Measurements from ENCODE around the gene MYO6.
A peak's percentile ranks its signal among the peaks of the same experiment; 100 is the strongest.

The MYO6 gene

DNA sequence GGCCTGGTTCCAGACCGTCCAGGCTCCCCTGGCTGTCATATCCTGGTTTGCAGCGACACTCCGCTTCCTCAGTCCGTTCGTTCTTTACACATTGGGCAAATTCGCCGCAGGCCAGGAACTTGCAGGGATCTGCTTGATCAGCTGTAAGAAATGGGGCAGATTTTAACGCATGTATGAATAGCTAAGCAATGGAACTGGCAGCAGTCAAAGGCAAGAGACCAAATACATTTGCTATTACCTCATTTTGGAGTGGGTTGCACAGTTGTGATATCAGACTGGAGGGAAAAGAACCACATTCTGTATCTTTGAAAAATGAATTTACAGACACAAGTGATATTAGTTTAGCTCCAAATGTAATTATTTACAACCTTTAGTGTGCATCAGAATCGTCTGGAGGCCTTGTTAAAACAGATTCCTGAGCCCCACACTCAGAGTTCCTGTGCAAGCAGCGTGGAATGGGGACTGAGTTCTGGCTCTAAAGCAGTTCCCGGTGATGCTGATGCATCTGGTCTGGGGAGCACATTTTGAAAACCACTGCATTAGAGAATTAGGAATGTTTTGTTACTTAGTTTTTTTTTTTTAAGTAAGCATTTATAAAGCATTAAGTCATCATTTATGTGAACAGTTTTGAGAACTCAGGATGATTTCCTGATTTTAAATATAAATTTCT, 182.1 kb downstream of the MYO6 start:
- no peak for TF ChIP-seq JUND (IDR thresholded peaks at IDR 0.05; ENCODE audit: low read depth)
- DNase-seq (ENCODE audit: low read depth in 1 of 2, low spot score in 1 of 2): no peak
- in situ Hi-C loops (cut with HindIII; ENCODE audit: low pct_unique_long_range_greater_than_20kb, low sequenced_read_pairs): no loop called here

DNA sequence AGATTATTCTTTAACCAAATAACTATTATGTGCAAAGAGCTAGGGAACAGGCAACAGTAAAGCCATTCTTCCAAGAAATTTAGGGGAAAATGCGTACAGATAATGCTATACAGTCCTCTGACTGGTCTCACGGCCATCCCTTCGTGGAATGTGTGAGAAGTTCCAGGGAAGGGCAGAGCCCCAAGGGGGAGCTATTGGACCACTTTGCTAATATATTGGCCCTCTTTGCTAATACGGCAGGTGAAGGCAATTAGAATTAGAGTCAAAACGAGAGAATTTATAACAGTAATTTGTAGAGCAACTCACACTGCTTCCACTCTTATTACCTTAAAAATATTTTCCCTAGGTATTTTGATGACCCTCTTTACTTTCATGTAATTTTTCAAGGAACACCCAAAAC, 183.0 kb downstream of the MYO6 start:
- TF ChIP-seq JUND (IDR thresholded peaks at IDR 0.05; ENCODE audit: low read depth): no peak
- in situ Hi-C loops (cut with HindIII; ENCODE audit: low pct_unique_long_range_greater_than_20kb, low sequenced_read_pairs): no loop called here
- peak in 1 of 2 experiments; percentile 53 for DNase-seq (ENCODE audit: low read depth in 1 of 2, low spot score in 1 of 2)

DNA sequence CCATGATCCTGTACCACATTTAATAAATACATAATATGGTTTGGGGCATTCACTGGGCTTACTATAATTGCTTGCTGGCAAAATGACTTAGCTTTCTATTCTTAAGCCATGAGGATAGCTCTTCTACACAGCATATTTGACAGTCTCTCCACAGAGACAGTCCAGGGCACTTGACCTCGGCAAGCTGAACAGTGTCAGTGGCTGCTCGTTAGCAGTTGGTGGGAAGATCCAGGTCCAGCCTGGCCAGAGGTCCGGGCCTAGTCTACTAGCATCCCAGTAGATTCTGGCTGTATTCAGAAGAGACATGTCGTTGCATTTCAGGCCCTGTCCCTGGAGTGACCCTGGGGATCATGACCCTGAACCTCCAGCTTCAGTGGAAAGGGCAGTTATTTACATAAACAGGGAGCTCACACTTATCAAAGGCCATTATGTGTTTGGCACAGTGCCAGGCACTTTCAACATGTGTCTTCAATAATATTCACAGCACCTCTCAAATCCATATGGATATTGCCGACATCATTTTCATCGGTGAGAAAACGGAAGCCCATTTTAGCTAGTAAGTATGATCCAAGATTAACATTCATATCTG, 184.4 kb downstream of the MYO6 start:
- in situ Hi-C loops (cut with HindIII; ENCODE audit: low pct_unique_long_range_greater_than_20kb, low sequenced_read_pairs): no loop called here
- no peak for TF ChIP-seq JUND (IDR thresholded peaks at IDR 0.05; ENCODE audit: low read depth)
- DNase-seq (ENCODE audit: low read depth in 1 of 2, low spot score in 1 of 2): no peak

DNA sequence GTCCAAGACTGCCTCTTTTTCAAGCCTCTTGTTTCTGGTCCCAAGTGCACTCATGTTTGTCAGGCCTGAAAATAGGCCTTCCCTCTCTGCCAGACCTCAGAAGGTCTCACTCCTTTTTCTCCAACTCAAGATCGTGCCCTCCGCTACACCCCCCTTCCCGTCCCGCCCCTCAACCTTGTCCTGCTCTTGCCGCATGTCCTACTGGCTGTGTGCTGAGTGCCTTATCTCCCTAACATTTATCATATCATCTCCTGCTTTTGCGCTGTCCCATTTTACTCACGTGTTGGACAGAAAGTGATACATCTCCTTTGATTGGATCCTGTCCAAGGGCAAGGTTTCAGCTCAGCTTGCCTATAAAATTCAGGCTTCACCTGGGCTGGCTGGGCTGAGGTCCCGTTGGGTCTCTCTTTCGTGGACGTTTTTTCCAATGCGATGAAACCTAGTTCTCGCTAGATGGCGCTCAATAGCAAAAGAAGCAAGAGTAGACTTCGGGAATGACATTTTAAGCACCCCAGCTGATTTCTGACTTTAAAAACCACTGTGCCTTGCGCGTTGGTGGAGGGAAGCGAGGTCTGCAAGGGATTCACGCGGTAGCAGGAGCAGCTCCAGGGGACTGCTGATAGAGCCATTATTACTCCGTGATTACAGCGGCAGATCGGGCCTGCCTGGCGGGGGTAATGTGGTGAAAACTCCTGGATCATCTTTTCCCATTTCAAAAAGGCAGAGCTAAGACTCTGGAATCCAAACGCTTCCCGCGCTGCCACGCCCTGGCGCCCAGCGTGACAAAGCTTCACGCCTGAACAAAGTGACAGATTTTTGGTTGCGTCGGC, 185.8 kb downstream of the MYO6 start:
- peak; percentile 64 to 79 for DNase-seq (ENCODE audit: low read depth in 1 of 2, low spot score in 1 of 2)
- TF ChIP-seq JUND (IDR thresholded peaks at IDR 0.05; ENCODE audit: low read depth): no peak
- in situ Hi-C loops (cut with HindIII; ENCODE audit: low pct_unique_long_range_greater_than_20kb, low sequenced_read_pairs): no loop called here

DNA sequence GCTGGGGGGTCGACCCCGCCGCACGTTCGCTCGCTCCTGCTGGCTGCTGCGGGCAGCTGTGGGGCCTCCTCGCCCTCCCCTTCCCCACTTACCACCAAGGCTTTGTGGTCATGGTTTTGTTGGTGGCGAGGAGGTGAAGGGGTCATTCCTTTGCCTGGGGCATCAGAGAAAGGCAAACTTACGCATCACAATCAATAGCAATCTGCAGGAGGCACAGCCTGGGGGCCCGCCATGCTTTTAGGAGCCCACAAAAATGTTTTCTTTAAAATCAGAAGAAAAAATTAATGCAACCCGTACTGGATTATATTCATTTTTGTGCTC, 186.4 kb downstream of the MYO6 start:
- DNase-seq (ENCODE audit: low read depth in 1 of 2, low spot score in 1 of 2): no peak
- no peak for TF ChIP-seq JUND (IDR thresholded peaks at IDR 0.05; ENCODE audit: low read depth)
- in situ Hi-C loops (cut with HindIII; ENCODE audit: low pct_unique_long_range_greater_than_20kb, low sequenced_read_pairs): no loop called here

DNA sequence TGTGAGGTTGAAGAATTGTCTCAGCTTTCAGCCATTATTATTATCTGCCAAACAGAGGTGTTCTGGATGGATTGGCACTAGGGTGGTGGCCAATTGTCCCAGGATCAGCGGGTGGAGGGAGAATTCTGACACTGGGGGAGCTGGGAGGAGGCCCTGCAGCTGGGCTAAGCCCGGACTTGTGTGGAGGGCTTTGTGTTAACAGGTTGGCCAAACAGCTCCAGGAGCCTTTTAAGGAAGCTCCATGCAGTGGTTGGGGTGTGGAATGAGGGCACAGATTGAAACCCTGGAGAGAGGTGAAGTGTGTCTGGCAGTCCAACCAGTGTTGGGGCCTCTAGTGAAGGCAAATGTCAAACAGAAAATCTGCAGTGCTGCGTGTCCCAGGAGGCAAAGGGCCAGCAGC, 187.6 kb downstream of the MYO6 start:
- TF ChIP-seq JUND (IDR thresholded peaks at IDR 0.05; ENCODE audit: low read depth): no peak
- no peak for DNase-seq (ENCODE audit: low read depth in 1 of 2, low spot score in 1 of 2)
- in situ Hi-C loops (cut with HindIII; ENCODE audit: low pct_unique_long_range_greater_than_20kb, low sequenced_read_pairs): no loop called here

DNA sequence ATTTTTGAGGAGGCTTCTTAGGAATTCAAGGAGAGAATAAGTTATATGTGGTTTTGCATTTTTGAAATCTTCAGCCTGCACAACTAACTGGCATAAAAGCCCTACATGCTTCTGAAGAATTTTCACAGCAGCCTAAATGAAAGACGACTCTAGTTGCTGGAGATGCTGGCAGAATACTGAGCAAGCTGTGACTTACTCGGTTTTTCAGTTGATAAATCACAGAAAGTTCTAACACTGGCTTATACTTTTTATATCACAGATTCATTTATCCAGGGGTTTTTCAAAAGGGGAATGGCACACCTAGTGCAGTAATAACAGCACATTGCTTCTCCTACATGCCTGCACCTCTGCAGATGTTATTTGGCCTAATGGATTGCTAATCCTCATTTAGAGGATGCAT, 188.8 kb downstream of the MYO6 start:
- no peak for TF ChIP-seq JUND (IDR thresholded peaks at IDR 0.05; ENCODE audit: low read depth)
- in situ Hi-C loops (cut with HindIII; ENCODE audit: low pct_unique_long_range_greater_than_20kb, low sequenced_read_pairs): no loop called here
- DNase-seq (ENCODE audit: low read depth in 1 of 2, low spot score in 1 of 2): no peak

DNA sequence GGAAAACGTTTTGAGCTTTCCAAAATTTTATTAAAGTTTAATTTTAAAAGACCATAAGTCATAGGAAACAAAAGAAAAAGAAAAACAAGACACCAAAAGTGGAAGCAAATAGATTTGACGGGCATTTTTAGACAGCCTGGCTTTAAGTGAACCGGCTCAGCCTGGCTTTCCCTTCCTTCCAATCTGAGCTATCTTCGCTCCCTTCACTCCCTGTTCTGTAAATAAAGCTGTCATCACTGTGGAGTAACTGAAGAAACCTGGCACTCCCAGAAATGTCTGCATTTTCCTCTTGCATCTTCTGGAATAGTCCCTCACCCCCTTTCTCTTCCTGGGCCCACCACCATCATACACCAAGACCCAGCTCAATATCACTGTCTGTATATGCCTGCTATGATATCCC, 191.5 kb downstream of the MYO6 start:
- in situ Hi-C loops (cut with HindIII; ENCODE audit: low pct_unique_long_range_greater_than_20kb, low sequenced_read_pairs): no loop called here
- no peak for DNase-seq (ENCODE audit: low read depth in 1 of 2, low spot score in 1 of 2)
- no peak for TF ChIP-seq JUND (IDR thresholded peaks at IDR 0.05; ENCODE audit: low read depth)

DNA sequence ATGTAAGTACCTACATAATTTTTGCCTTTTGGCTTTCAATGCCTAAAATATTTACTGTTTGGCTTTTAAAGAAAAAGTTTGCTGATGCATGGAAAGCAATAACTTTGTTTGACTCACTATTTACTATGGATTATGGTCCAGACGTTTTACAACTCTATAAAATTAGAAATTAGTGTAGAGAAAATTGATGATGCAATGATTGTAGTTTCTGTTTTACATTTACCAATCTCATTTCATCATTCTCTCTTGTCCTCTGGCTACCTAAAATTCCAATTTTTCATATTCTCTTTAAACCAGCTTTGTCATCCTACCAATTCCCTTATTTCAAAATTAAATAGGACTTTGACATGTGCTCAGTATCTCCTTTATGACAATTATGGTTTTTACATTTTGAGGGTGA, 192.5 kb downstream of the MYO6 start:
- in situ Hi-C loops (cut with HindIII; ENCODE audit: low pct_unique_long_range_greater_than_20kb, low sequenced_read_pairs): no loop called here
- no peak for DNase-seq (ENCODE audit: low read depth in 1 of 2, low spot score in 1 of 2)
- no peak for TF ChIP-seq JUND (IDR thresholded peaks at IDR 0.05; ENCODE audit: low read depth)

DNA sequence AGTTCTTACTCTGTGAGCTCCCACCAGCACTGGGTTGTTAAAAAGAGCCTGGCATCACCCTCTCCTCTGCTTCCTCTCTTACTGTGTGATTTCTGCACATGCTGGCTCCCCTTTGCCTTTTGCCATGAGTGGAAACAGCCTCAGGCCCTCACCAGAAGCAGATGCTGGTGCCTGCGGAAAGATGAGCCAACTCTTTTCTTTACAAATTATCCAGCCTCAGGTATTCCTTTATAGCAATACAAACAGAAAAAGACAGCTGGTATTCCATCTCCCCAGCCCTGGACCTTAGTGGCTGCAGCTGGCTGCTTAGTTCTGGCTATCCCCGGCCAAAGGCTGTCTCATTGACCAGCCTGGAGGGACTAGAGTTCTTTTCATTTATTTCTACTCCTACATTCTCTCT, 194.3 kb downstream of the MYO6 start:
- DNase-seq (ENCODE audit: low read depth in 1 of 2, low spot score in 1 of 2): no peak
- in situ Hi-C loops (cut with HindIII; ENCODE audit: low pct_unique_long_range_greater_than_20kb, low sequenced_read_pairs): no loop called here
- TF ChIP-seq JUND (IDR thresholded peaks at IDR 0.05; ENCODE audit: low read depth): no peak

DNA sequence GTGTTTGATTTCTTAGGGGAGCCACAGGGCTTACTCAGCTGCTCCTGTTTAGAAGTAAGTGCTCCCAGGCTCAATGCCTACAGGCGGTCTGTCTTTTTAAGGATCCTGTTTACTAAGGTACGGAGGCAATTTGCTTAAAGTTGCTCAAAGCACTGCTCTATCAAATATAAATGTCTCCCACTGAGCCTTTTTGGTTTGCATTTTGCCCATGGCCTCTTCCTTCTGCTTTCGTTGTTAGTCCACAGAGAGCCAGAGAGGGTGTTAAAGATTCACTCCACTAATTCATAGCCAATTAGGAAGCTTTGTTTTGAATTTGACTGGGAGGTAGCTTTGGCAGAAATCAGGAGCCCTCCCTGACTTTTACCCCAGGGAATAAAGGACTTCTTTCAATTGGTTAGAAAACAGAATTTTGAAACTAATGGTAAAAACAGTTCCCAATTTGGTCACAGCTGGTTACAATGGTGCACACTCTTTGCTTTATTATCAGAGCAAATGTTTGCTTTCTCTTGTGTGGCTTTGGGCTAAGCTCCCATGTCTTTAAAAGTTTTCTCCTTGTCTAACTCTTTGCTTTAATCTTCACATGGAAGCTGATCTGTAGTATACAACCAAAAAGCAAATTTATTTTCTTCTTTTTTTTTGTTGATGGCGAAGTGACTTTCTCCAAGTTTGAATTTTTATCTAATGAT, 197.2 kb downstream of the MYO6 start:
- DNase-seq (ENCODE audit: low read depth in 1 of 2, low spot score in 1 of 2): no peak
- in situ Hi-C loops (cut with HindIII; ENCODE audit: low pct_unique_long_range_greater_than_20kb, low sequenced_read_pairs): no loop called here
- no peak for TF ChIP-seq JUND (IDR thresholded peaks at IDR 0.05; ENCODE audit: low read depth)

DNA sequence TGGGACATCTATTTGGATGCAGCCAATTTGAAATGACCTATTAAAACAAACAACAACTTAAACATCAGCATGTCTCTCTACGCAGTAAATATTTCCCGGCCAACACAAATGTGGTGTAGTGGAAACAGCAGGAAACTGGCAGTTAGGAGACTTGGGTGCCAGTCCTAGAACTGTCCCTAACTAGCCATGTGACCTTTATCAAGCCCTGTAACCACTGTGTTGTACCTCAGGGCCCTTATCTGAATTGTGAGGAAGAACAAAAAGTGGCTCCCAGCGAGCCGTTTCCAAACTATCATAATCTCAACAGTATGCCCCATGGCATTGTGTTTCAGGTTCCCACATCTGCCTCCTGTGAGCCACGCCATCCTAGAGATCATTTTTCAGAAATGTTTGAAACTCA, 198.9 kb downstream of the MYO6 start:
- no peak for TF ChIP-seq JUND (IDR thresholded peaks at IDR 0.05; ENCODE audit: low read depth)
- in situ Hi-C loops (cut with HindIII; ENCODE audit: low pct_unique_long_range_greater_than_20kb, low sequenced_read_pairs): no loop called here
- no peak for DNase-seq (ENCODE audit: low read depth in 1 of 2, low spot score in 1 of 2)

DNA sequence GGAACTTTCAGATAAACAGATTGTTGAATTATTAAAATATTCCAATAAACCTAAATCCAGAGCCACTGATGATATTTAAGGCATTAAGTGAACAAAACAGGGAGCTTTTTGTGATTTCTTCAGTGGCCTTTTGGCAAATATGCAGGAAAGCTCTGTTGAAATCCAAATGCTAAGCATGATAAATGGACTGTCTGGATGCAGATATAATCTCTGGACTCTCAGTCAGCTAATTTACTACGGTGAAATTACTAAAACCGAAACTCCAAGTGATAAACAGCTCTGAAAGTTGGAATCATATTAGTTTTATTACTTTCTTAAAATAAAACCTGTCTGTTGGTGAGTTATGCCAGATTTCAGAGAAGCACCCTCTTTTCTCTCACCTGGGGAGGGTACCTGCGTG, 203.1 kb downstream of the MYO6 start:
- DNase-seq (ENCODE audit: low read depth in 1 of 2, low spot score in 1 of 2): no peak
- in situ Hi-C loops (cut with HindIII; ENCODE audit: low pct_unique_long_range_greater_than_20kb, low sequenced_read_pairs): no loop called here
- TF ChIP-seq JUND (IDR thresholded peaks at IDR 0.05; ENCODE audit: low read depth): no peak
